IMR-90 (cell line): Measurements from ENCODE around the gene PRKAG2.

ENCODE experiments used
- CEBPB ChIP-seq: IDR thresholded peaks from 2 replicates; pipeline ENCODE4 v1.6.1; 2012; ENCODE audit warnings: low read depth, low read length, improper control_type of control experiment
- CHD1 ChIP-seq: IDR thresholded peaks from 2 replicates; pipeline ENCODE4 v1.6.1; 2012; ENCODE audit warnings: low read depth, low read length, improper control_type of control experiment
- CTCF ChIP-seq: conservative IDR thresholded peaks from 2 replicates; pipeline ENCODE4 v1.5.1; 2012; ENCODE audit warnings: mild to moderate bottlenecking, low read depth, low read length, improper control_type of control experiment
- FOS ChIP-seq: fragments of 150-350 bp; IDR thresholded peaks from 2 replicates; pipeline ENCODE4 v1.6.1; 2016; ENCODE audit warnings: low read depth, low read length
- MAFK ChIP-seq: IDR thresholded peaks from 2 replicates; pipeline ENCODE4 v1.6.1; 2012; ENCODE audit warnings: low read depth, low read length, improper control_type of control experiment
- MXI1 ChIP-seq: IDR thresholded peaks from 2 replicates; pipeline ENCODE4 v1.6.1; 2012; ENCODE audit warnings: low read depth, mild to moderate bottlenecking, low read length, moderate library complexity, borderline replicate concordance
- POLR2A ChIP-seq: IDR thresholded peaks from 2 replicates; pipeline ENCODE4 v1.6.1; 2012; ENCODE audit warnings: mild to moderate bottlenecking, low read depth, low read length
- RAD21 ChIP-seq: IDR thresholded peaks from 2 replicates; pipeline ENCODE4 v1.6.1; 2012; ENCODE audit warnings: low read length, improper control_type of control experiment
- RCOR1 ChIP-seq: IDR thresholded peaks from 2 replicates; pipeline ENCODE4 v1.6.1; 2012; ENCODE audit warnings: mild to moderate bottlenecking, low read length, improper control_type of control experiment; ENCODE audit not compliant: insufficient replicate concordance
- RFX5 ChIP-seq: IDR thresholded peaks from 2 replicates; pipeline ENCODE4 v1.8.0; 2012; ENCODE audit warnings: low read depth, mild to moderate bottlenecking, low read length, moderate library complexity
- SMC3 ChIP-seq: fragments of 150-350 bp; IDR thresholded peaks from 2 replicates; pipeline ENCODE4 v1.6.1; 2016; ENCODE audit warnings: low read depth, mild to moderate bottlenecking, antibody characterized with exemption, low read length, moderate library complexity
- TF ChIP-seq, protein P1 (sequence below): fragments of 150-350 bp; IDR thresholded peaks from 2 replicates; pipeline ENCODE4 v1.6.1; 2017; ENCODE audit warnings: mild to moderate bottlenecking, antibody characterized with exemption, low read length, low read depth

DNA sequence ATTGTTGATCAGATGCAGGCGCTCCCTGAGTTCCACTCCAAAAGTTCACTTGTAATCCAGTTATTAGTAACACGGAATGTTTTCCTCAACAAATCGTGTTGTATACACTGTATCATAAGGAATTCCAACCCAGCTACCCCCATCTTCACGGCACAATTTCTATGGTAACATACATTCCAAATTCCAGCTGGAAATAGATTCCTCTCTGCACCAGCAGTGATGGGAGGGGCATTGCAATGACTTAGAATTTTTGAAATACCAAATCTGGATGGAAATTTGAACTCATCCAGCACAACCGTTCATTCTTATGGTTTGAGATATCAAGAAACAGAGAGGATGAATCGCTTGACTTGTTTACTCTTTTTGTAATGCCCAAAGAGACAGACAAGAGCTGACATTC lies 318.3 kb downstream of the PRKAG2 start:
- TF ChIP-seq POLR2A (no peak), CTCF (no peak), RAD21 (0 out of 2 replicates have a peak, but pooled peaks have one; percentile 5), CHD1 (no peak), SMC3 (no peak), MXI1 (no peak), MAFK (no peak), CEBPB (peak; percentile 45), FOS (no peak), RCOR1 (no peak), RFX5 (no peak)
- TF ChIP-seq, protein P1, sequence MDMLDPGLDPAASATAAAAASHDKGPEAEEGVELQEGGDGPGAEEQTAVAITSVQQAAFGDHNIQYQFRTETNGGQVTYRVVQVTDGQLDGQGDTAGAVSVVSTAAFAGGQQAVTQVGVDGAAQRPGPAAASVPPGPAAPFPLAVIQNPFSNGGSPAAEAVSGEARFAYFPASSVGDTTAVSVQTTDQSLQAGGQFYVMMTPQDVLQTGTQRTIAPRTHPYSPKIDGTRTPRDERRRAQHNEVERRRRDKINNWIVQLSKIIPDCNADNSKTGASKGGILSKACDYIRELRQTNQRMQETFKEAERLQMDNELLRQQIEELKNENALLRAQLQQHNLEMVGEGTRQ = no peak
